Subcutaneous abdominal adipose tissue (tissue), 5 donors: ENCODE data around the gene RALGAPA1.
"Not testable (repeated sequence)": the region's sequence is repeated elsewhere in the genome, so short reads cannot be mapped to it uniquely, and the experiment has no call there.

Source experiments
- H3K27ac ChIP-seq: one replicate; pipeline ENCODE4 v1.7.0; 2013; ENCODE audit warnings: low read depth, mild to moderate bottlenecking, inconsistent platforms, low read length, moderate library complexity
- H3K27me3 ChIP-seq, 5 donors: one replicate each; pipeline ENCODE4 v1.7.0; 2013; ENCODE audit warnings: low read length in 5 of 5, inconsistent platforms in 1 of 5; ENCODE audit not compliant: control insufficient read depth in 5 of 5, insufficient read depth in 4 of 5
- H3K36me3 ChIP-seq, 5 donors: one replicate each; pipeline ENCODE4 v1.7.0; 2013; ENCODE audit warnings: low read length in 5 of 5; ENCODE audit not compliant: control insufficient read depth in 5 of 5, insufficient read depth in 5 of 5
- H3K4me1 ChIP-seq, 5 donors: one replicate each; pipeline ENCODE4 v1.7.0; 2013; ENCODE audit warnings: low read length in 5 of 5, mild to moderate bottlenecking in 3 of 5, moderate library complexity in 1 of 5; ENCODE audit not compliant: control insufficient read depth in 5 of 5, insufficient read depth in 5 of 5
- H3K4me3 ChIP-seq, 5 donors: one replicate each; pipeline ENCODE4 v1.7.0; 2013; ENCODE audit warnings: low read length in 5 of 5, low read depth in 1 of 5
- H3K9ac ChIP-seq, 5 donors: one replicate each; pipeline ENCODE4 v1.7.0; 2013; ENCODE audit warnings: low read length in 5 of 5, mild to moderate bottlenecking in 4 of 5, moderate library complexity in 3 of 5
- H3K9me3 ChIP-seq, 5 donors: one replicate each; pipeline ENCODE4 v1.7.0; 2013; ENCODE audit warnings: low read length in 5 of 5; ENCODE audit not compliant: control insufficient read depth in 5 of 5
- donor health status: healthy.
- donor health status: healthy.
- donor health status: healthy.
- donor health status: healthy.
- donor health status: healthy.

RALGAPA1 gene

DNA sequence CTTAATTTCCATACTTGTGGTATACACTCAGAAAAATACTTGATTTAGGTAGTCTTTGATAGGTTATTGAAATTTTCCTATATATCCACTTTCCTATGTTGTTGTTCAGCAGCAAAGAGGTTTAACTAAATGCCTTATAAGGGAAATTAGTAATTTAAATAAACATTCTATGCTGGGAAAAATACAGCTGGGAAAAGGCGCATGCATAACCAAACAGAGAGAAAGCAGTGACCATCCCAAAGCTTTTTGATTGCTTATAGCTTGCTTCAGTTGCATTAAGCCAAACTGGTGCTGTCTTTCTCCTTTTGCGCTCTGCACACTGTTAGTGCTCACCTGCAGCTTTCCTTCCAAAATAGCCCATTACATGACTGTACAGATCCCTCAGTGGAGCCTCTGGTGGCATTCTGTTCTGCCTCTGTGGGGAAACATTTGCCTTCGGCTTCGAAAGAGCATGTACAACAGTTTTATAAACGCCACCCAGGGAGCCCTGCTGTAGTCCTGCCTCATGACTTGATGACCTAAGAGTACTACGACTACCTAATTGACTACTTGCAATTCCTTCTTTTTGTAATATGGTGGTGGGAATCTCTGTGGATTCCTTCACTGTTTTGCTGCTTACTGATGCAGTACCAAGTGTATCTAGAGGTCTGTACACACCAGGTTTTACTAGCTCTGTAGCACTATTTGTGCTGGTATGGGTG is 120.8 kb downstream of the RALGAPA1 start:
- Histone ChIP-seq H3K9me3 (no peaks in the 10 kb centered on the region), H3K27ac (no peak overlapping the region), H3K9ac (no peak overlapping the region)

DNA sequence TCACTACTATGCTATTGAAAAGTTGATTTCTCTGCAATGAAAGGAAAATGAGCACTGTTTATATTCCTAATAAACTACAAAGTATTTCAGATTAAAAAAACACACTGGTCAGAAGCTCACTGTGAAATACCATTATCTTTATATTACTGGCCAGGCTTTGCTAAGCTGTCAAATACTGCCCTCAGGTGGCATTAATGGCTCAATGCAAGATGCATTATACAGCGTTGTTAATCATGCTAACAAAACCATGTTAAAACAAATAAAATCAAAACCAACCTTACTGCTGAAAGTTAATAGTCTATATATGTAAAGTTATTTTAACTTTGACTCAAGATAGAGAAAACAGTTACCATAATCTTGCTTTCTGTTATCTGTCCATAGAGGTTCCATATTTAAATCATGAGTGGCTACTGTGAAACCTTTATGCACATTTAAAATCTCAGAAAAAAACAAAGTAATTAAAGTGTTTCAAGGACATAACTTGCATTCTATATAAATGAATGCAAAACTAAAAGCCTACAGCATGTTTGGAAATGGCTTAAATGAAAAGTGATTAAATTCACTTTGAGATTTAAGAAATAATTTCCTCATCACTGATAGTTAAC is 121.7 kb downstream of the RALGAPA1 start:
- Histone ChIP-seq H3K36me3 (peaks cover 23 to 38% (median 30%) of the 10 kb centered on the region in 5 donors), H3K27me3 (no peaks in the 10 kb centered on the region), H3K9ac (no peak overlapping the region), H3K9me3 (no peaks in the 10 kb centered on the region), H3K4me3 (no peak overlapping the region), H3K27ac (no peak overlapping the region), H3K4me1 (no peaks in the 10 kb centered on the region)

More for the DNA sequence above, 120.8 kb downstream of the RALGAPA1 start:
- no peaks in the 10 kb centered on the region for H3K27me3 ChIP-seq
- H3K4me1 ChIP-seq, result no peaks in the 10 kb centered on the region
- no peak overlapping the region for H3K4me3 ChIP-seq
- peaks cover 16 to 31% (median 23%) of the 10 kb centered on the region in 5 donors for H3K36me3 ChIP-seq

DNA sequence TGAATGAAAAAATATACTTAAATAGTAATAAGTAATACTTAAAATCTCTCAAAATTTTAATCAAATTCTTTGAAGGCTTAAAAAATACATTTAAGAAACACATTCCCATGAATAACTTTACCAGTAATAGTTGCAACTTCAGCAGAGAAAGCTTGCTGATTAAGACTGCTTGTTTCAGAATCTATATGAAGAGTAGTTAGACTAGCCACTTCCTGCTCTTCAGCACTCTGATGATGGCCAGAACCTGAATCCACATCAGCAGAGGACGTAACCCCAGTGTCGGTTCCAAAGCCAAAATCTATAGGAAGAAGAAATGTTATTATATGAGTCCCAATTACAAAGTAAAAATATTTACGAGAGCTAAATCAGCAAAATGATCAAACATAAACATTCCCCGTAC is 125.4 kb downstream of the RALGAPA1 start:
- H3K4me3 ChIP-seq, H3K27ac ChIP-seq, H3K27me3 ChIP-seq, H3K4me1 ChIP-seq, H3K9me3 ChIP-seq, H3K9ac ChIP-seq: not testable (repeated sequence)
- H3K36me3 ChIP-seq, result peaks cover 13 to 31% (median 25%) of the 10 kb centered on the region in 5 donors

DNA sequence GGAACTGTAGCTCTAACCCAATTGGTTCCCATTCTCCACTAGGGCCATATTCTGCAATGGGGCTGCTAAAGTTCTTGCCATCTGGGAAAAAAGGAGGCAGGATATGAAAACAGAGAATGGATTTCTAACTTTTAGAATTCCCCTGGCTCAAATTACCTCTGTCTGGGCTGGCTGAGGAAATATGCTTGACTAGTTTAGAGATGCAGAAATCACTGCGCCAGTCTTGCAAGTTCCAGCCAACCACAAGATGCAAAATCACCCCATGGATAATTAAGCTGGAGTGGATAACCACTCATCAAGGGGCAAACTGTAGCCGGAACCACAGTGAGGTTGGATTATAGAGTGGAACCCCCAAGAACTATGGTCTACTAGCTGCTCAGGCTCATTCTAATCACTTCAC is 126.3 kb downstream of the RALGAPA1 start:
- peaks cover 11 to 26% (median 18%) of the 10 kb centered on the region in 5 donors for H3K36me3 ChIP-seq

DNA sequence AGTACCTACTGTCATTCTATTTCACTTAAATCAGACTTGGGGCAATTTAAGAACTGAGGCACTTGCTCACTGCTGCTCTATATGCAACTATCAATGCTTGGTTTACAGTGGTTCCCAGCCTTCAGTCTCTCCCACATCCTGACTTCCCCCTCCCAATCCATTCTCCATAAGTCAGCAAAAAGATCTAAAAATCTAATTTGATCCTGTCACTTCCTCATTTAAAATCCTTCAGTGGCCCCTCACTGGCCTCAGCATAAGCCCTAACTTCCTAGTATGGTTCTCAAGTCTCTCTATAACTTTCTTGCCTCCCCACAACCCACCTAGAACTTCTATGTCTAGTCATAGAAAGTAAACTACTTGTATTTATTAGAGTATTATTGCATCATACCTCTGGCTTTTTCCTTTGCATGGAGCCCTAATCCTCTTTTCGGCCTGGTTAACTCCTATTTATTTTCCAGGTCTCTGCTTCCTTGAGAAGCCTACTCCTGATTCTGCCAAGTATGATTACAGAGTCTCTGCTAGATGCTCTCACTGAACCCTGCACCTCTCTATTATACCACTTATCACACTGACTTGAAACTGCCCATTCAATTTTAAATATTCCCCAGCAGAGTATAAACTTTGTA is 130.6 kb downstream of the RALGAPA1 start:
- H3K36me3 ChIP-seq, result peaks cover 26 to 46% (median 37%) of the 10 kb centered on the region in 5 donors
- no peaks in the 10 kb centered on the region for H3K9me3 ChIP-seq
- H3K4me1 ChIP-seq, result no peaks in the 10 kb centered on the region
- no peak overlapping the region for H3K4me3 ChIP-seq
- no peaks in the 10 kb centered on the region for H3K27me3 ChIP-seq
- H3K9ac ChIP-seq, result no peak overlapping the region
- no peak overlapping the region for H3K27ac ChIP-seq

More for the DNA sequence above, 126.3 kb downstream of the RALGAPA1 start:
- no peaks in the 10 kb centered on the region for H3K27me3 ChIP-seq
- no peak overlapping the region for H3K9ac ChIP-seq
- no peak overlapping the region for H3K4me3 ChIP-seq
- no peaks in the 10 kb centered on the region for H3K9me3 ChIP-seq
- H3K4me1 ChIP-seq, result no peaks in the 10 kb centered on the region
- no peak overlapping the region for H3K27ac ChIP-seq

DNA sequence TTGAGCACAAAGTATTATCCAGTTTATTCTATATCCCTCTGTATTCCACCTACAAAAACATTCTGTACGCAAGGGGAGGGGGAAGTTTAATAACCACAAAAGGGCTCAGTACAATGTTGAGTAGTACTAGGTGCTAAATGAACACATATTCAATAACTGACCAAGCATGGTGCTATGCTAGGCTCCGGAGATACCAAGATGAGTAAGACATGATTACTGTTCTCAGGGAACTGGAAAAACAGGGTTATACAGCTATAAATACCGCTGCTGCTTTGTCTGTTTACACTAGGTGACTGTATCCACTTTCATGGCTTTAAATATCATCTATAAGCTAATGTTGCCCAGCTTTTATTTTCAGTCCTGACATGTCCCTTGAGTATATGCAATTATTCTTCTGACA is 139.3 kb downstream of the RALGAPA1 start:
- Histone ChIP-seq H3K9ac (no peak overlapping the region), H3K9me3 (no peaks in the 10 kb centered on the region), H3K27me3 (no peaks in the 10 kb centered on the region), H3K4me1 (no peaks in the 10 kb centered on the region), H3K36me3 (peaks cover 16 to 51% (median 40%) of the 10 kb centered on the region in 5 donors), H3K27ac (no peak overlapping the region), H3K4me3 (no peak overlapping the region)

DNA sequence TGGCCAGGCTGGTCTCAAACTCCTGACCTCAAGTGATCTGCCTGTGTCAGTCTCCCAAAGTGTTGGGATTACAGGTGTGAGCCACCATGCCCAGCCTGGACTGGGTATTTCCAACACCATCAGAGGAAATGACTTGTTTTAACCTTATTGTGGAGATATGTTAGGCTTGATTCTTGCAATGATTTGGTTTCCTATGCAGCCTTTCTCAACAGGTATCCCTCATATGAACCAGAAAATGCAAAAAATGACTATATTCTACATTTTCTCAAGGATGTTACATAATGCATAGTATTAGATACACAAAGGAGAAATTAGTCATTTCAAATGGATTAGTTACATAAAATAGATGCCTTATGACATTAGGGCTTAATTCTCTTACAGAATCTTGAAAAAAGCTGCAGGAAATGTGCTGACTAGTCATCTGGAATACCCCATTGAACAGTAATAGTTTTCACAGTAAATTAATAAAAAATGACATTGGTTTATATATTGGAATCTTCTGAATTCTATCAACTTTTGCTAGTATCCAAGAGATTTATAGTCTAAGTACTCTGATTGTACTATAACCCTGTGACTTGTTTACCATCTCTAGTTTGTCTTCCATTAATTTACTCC is 142.6 kb downstream of the RALGAPA1 start:
- Histone ChIP-seq H3K9me3 (no peaks in the 10 kb centered on the region), H3K27ac (no peak overlapping the region), H3K36me3 (peaks cover 21 to 48% (median 33%) of the 10 kb centered on the region in 5 donors), H3K9ac (no peak overlapping the region), H3K27me3 (no peaks in the 10 kb centered on the region), H3K4me1 (no peaks in the 10 kb centered on the region), H3K4me3 (no peak overlapping the region)

DNA sequence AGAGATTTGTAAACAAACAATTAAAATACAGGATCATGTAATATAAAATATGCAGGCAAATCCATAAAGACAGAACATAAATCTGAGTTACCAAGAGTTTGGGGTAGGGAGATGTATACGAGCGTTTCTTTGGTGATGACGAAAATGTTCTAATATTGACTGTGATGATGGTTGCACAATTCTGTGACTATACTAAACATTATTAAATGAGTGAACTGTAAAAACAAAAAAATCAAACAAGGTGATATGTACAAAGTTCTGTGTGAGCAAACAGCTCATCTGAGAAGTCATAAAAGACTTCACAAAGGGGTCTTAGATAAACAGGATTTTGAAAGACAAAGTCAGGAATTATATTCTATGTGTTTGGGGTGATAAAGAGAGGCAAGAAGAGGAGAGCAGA is 147.2 kb downstream of the RALGAPA1 start:
- no peaks in the 10 kb centered on the region for H3K4me1 ChIP-seq
- H3K36me3 ChIP-seq, result peaks cover 11 to 36% (median 26%) of the 10 kb centered on the region in 5 donors
- no peak overlapping the region for H3K9ac ChIP-seq
- H3K4me3 ChIP-seq, result no peak overlapping the region
- no peaks in the 10 kb centered on the region for H3K27me3 ChIP-seq
- H3K9me3 ChIP-seq, result no peaks in the 10 kb centered on the region
- H3K27ac ChIP-seq, result no peak overlapping the region

DNA sequence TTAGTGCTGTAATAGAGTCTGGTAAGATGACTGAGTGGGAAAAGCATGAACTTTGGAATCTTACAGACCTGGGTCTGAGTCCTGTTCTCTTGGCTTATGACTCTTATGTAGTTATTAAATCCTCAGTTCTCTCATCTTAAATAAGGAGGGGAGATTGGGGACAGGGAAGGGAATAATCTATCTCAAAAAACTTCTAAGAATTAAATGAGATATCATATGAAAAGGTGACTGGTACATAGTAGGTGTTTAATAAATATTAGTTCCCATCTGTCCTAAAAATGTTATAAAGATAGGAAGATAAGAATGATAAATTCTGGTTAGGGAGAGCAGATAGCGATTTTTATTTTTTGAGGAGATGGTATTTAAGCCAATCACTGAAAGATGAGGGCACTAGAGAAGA is 156.1 kb downstream of the RALGAPA1 start:
- H3K4me3 ChIP-seq, result no peak overlapping the region
- H3K4me1 ChIP-seq, result no peaks in the 10 kb centered on the region
- H3K27me3 ChIP-seq, result no peaks in the 10 kb centered on the region
- peaks cover 12 to 32% (median 18%) of the 10 kb centered on the region in 5 donors for H3K36me3 ChIP-seq
- no peak overlapping the region for H3K27ac ChIP-seq
- H3K9ac ChIP-seq, result no peak overlapping the region
- H3K9me3 ChIP-seq, result no peaks in the 10 kb centered on the region

DNA sequence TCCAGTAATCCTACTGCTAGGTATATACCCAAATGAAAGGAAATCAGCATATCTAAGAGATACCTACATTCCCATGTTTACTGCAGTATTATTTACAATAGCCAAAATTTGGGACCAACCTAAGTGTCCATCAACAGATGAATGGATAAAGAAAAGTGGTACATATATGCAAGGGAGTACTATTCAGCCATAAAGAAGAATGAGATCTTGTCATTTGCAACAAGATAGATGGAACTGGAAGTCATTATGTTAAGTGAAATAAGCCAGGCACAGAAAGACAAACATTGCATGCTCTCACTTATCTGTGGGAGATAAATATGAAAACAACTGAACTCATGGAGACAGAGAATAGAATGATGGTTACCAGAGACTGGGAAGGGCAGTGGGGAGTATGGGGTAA is 165.6 kb downstream of the RALGAPA1 start:
- Histone ChIP-seq H3K4me3 (no peak overlapping the region), H3K9me3 (peaks cover 0 to 20% (median 3%) of the 10 kb centered on the region in 5 donors), H3K4me1 (no peaks in the 10 kb centered on the region), H3K27me3 (no peaks in the 10 kb centered on the region), H3K36me3 (peaks cover 15 to 50% (median 31%) of the 10 kb centered on the region in 5 donors), H3K9ac (no peak overlapping the region), H3K27ac (no peak overlapping the region)
